DOHH2 (cell line): ENCODE results near the gene CREM.

Experiments
- H3F3A ChIP-seq: fragments of 200-600 bp; sonication (generic), shearing (Covaris generic); 2 replicates; pipeline ENCODE4 v1.6.0; 2016; ENCODE audit warnings: antibody characterized with exemption, mild to moderate bottlenecking; ENCODE audit not compliant: control insufficient read depth, insufficient read depth
- H3K27ac ChIP-seq: fragments of 200-600 bp; sonication (generic); 2 replicates; pipeline ENCODE4 v1.5.1; 2014; ENCODE audit warnings: low read depth, mild to moderate bottlenecking, low read length, moderate library complexity
- H3K27me3 ChIP-seq: fragments of 200-600 bp; sonication (generic); 2 replicates; pipeline ENCODE4 v1.6.1; 2014; ENCODE audit warnings: mild to moderate bottlenecking, low read length, mixed read lengths; ENCODE audit not compliant: control insufficient read depth
- H3K36me3 ChIP-seq: fragments of 200-600 bp; sonication (generic); 2 replicates; pipeline ENCODE4 v1.6.1; 2014; ENCODE audit warnings: mild to moderate bottlenecking, low read length, moderate library complexity, mixed read lengths; ENCODE audit not compliant: control insufficient read depth
- H3K4me1 ChIP-seq: fragments of 200-600 bp; sonication (generic); 2 replicates; pipeline ENCODE4 v1.6.1; 2014; ENCODE audit warnings: mild to moderate bottlenecking, low read length, mixed read lengths; ENCODE audit not compliant: control insufficient read depth
- H3K4me2 ChIP-seq: fragments of 200-600 bp; sonication (generic); 2 replicates; pipeline ENCODE4 v1.6.0; 2014; ENCODE audit warnings: mild to moderate bottlenecking, low read length, moderate library complexity
- H3K4me3 ChIP-seq: fragments of 200-600 bp; sonication (generic); 2 replicates; pipeline ENCODE4 v1.5.1; 2014; ENCODE audit warnings: mild to moderate bottlenecking, low read length, mixed read lengths
- H3K79me2 ChIP-seq: fragments of 200-600 bp; sonication (generic); 2 replicates; pipeline ENCODE4 v1.6.1; 2014; ENCODE audit warnings: mild to moderate bottlenecking, low read length, mixed read lengths; ENCODE audit not compliant: control insufficient read depth
- H3K9me2 ChIP-seq: fragments of 200-600 bp; sonication (generic); replicated peaks from 2 replicates; pipeline ENCODE4 v1.6.1; 2014; ENCODE audit warnings: mild to moderate bottlenecking, low read length, mixed read lengths; ENCODE audit not compliant: control insufficient read depth
- H3K9me3 ChIP-seq: fragments of 200-600 bp; sonication (generic); 2 replicates; pipeline ENCODE4 v1.6.1; 2014; ENCODE audit warnings: antibody characterized with exemption, low read length, mixed read lengths; ENCODE audit not compliant: control insufficient read depth, insufficient read depth
- H4K20me1 ChIP-seq: fragments of 200-600 bp; sonication (generic); 2 replicates; pipeline ENCODE4 v1.6.0; 2014; ENCODE audit warnings: low read depth, mild to moderate bottlenecking, antibody characterized with exemption, low read length, moderate library complexity; ENCODE audit not compliant: control insufficient read depth, insufficient read depth
- CTCF ChIP-seq: fragments of 200-600 bp; sonication (generic); IDR thresholded peaks from one replicate; pipeline ENCODE4 v1.5.1; 2014; ENCODE audit warnings: antibody characterized with exemption, mild to moderate bottlenecking, low read depth, low read length; ENCODE audit not compliant: poor library complexity, severe bottlenecking
- EZH2phosphoT487 ChIP-seq: fragments of 200-600 bp; sonication (generic); IDR thresholded peaks from 2 replicates; pipeline ENCODE4 v1.6.1; 2017; ENCODE audit warnings: borderline replicate concordance, mild to moderate bottlenecking, antibody characterized with exemption, low read length, moderate library complexity, mixed read lengths

Gene CREM

DNA sequence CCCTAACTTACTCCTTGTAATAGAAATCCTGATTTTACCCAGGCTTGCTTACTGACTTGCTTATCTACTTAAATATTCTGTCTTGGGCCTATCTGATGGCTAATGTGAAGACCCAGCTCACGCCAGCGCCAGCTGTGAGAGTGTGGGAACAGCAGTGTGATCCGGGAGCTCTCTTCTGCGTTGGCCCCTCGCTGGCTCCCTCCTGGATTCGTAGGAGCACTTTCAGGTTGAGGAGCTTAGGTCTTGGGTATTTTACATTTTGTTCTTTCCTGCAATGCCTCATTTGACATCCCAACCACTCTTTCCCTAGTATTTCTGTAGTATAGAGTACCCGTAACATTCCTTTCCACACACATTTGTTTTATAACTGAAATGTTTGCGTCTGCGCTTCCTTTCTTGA lies 51.7 kb downstream of the CREM start:
- no peaks in the 10 kb centered on the region for H3K9me3 ChIP-seq
- H3K9me2 ChIP-seq, result no peaks in the 10 kb centered on the region
- H3F3A ChIP-seq, result no peaks in the 10 kb centered on the region
- H4K20me1 ChIP-seq, result no peaks in the 10 kb centered on the region; the same call in 1 of the 2 replicates
- no peak overlapping the region for H3K27ac ChIP-seq
- H3K36me3 ChIP-seq, result no peaks in the 10 kb centered on the region
- no peak overlapping the region for H3K4me3 ChIP-seq
- TF ChIP-seq EZH2phosphoT487 (no peak), CTCF (no peak)
- H3K79me2 ChIP-seq, result no peaks in the 10 kb centered on the region
- H3K4me1 ChIP-seq, result no peaks in the 10 kb centered on the region
- H3K4me2 ChIP-seq, result no peak overlapping the region
- H3K27me3 ChIP-seq, result no peaks in the 10 kb centered on the region

DNA sequence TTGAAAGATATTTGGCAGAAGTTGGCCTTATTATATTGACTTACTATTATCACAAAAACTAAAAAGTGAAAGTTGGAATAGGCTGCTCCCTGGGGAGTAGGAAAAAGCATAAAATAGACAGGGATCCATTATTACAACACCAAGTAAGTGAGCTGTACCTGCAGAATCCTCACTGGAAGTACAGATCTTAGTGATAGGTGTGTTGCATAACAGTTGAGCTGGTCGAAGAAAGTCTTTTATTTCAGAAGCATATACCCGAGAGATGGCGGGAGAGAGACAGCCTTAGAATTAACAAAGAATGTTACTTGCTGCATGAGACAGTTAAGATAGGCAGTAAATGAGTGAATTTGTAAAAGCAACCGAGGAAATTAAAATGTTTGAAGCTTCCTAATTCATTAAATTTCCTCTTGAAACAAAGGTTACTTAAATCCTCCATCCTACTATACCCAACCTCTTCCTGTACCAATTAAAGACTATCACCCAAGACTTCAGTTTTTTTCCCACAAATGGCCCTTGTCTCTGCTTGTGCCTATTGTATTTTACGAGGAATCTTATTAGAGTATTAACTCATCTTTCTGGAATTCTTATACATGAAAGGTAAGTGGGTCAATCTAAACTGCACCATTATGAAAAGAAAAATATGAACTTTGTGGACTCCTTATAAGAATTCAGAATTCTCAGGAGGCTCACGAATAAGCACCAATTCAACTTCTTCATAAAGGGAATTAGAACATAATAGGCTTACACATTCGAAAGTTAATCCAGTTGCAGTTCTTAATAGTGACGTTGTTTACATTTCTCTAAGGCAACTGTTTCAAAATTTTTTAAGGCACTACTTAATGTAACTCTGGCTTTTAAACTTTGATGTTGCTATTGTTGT lies 56.2 kb downstream of the CREM start:
- Histone ChIP-seq H3K4me3 (no peak overlapping the region), H3K4me2 (no peak overlapping the region), H3K27me3 (no peaks in the 10 kb centered on the region), H3K9me3 (no peaks in the 10 kb centered on the region), H3F3A (peaks cover 12% of the 10 kb centered on the region; the same call in 1 of the 2 replicates), H3K27ac (no peak overlapping the region), H3K36me3 (no peaks in the 10 kb centered on the region), H3K9me2 (no peaks in the 10 kb centered on the region), H3K79me2 (no peaks in the 10 kb centered on the region), H3K4me1 (peaks cover 14% of the 10 kb centered on the region), H4K20me1 (no peaks in the 10 kb centered on the region)
- TF ChIP-seq CTCF, result no peak
- no peak for TF ChIP-seq EZH2phosphoT487

DNA sequence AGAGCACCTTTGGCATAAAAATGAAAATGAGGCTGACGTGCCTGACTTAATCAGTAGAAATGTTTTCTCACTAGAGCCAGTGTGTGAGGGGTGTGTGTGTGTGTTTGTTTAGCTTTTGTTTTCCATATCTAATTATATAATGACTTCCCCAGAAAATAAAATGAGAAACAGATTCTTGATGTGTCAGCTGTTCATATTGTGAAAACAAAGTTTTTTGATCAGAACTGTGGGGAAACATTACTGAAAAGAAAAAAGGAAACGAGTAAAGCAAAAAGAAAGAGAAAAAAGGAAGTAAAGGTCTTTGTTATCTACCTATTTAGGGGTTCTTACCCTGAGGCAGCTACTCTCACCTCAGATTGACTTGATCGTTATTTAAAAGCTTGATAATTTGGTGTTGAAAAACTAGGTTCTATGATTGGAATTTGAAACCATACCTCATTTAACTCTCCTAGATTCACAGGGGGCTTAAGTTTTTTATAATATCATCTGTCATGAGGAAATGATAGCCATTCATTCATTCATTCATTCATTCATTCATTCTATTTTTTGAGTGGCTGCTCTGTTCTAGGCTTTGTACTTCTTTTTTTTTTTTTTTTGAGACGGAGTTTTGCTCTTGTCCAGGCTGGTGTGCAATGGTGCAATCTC lies 58.0 kb downstream of the CREM start:
- Histone ChIP-seq H3K9me3 (no peaks in the 10 kb centered on the region), H3K79me2 (no peaks in the 10 kb centered on the region), H3F3A (peaks cover 12% of the 10 kb centered on the region; the same call in 1 of the 2 replicates), H4K20me1 (no peaks in the 10 kb centered on the region), H3K36me3 (no peaks in the 10 kb centered on the region), H3K27ac (no peak overlapping the region), H3K9me2 (no peaks in the 10 kb centered on the region), H3K27me3 (no peaks in the 10 kb centered on the region), H3K4me2 (peak overlapping the region; percentile 25), H3K4me3 (no peak overlapping the region), H3K4me1 (peaks cover 14% of the 10 kb centered on the region)
- TF ChIP-seq EZH2phosphoT487 (no peak), CTCF (no peak)
